CD4-positive, alpha-beta T cell treated with Interleukin-6 for 4 hours (primary cell): Measurements from ENCODE around the gene VPS39.

Experiments
- DNase-seq: peaks from one replicate; pipeline ENCODE4 v3.0.0-alpha.2; 2020; ENCODE audit warnings: mixed read lengths

VPS39 gene

GRCh38 chr15:42156243-42156922 is 51.7 kb downstream of the VPS39 start, which contains the start of gene PLA2G4F:
Gene PLA2G4F, minus strand, starts transcription at chr15:42156636. Its CDS starts 87 bp downstream, at chr15:42156549.
- no peak for DNase-seq

GRCh38 chr15:42155546-42156242 is 52.4 kb downstream of the VPS39 start:
- no peak for DNase-seq

- DNase-seq = no peak
Measured at GRCh38 chr15:42154956-42155355, 53.1 kb downstream of the VPS39 start.

GRCh38 chr15:42154212-42154941 is 53.7 kb downstream of the VPS39 start:
- DNase-seq = no peak

GRCh38 chr15:42153874-42154211 is 54.3 kb downstream of the VPS39 start:
- no peak for DNase-seq

- no peak for DNase-seq
Measured at GRCh38 chr15:42152921-42153698, 55.0 kb downstream of the VPS39 start.

- DNase-seq = no peak
Measured at GRCh38 chr15:42152196-42152920, 55.7 kb downstream of the VPS39 start.

- no peak for DNase-seq
Measured at GRCh38 chr15:42151736-42152135, 56.4 kb downstream of the VPS39 start.

- no peak for DNase-seq
Measured at GRCh38 chr15:42151141-42151561, 57.0 kb downstream of the VPS39 start.

GRCh38 chr15:42150219-42150970 is 57.7 kb downstream of the VPS39 start:
- no peak for DNase-seq

- DNase-seq = no peak
Measured at GRCh38 chr15:42149493-42150218, 58.4 kb downstream of the VPS39 start.

GRCh38 chr15:42148808-42149492 is 59.2 kb downstream of the VPS39 start:
- no peak for DNase-seq

- no peak for DNase-seq
Measured at GRCh38 chr15:42147431-42147735, 60.7 kb downstream of the VPS39 start.

GRCh38 chr15:42146551-42147430 is 61.3 kb downstream of the VPS39 start:
- no peak for DNase-seq

- DNase-seq = no peak
Measured at GRCh38 chr15:42145546-42146455, 62.3 kb downstream of the VPS39 start.

- no peak for DNase-seq
Measured at GRCh38 chr15:42144841-42145375, 63.2 kb downstream of the VPS39 start.

GRCh38 chr15:42143866-42144625 is 64.1 kb downstream of the VPS39 start:
- DNase-seq = no peak
